Transverse colon (tissue), 4 donors: ENCODE results near the gene SLC6A17.

Experiments used
- POLR2A ChIP-seq: fragments of 450-650 bp; IDR thresholded peaks from one replicate; pipeline ENCODE4 v1.6.1; 2016; ENCODE audit warnings: antibody characterized with exemption, mild to moderate bottlenecking, moderate library complexity
- POLR2AphosphoS5 ChIP-seq, 3 donors: sonication (generic); formaldehyde crosslinking; IDR thresholded peaks; one replicate each; pipeline ENCODE4 v1.6.1; 2016; ENCODE audit warnings: antibody characterized with exemption in 3 of 3
- TF ChIP-seq, protein P1 (sequence below), 5 experiments: fragments of 200-600 bp in 3 of 5; fragments of 450-650 bp in 2 of 5; sonication (generic) in 3 of 5; IDR thresholded peaks; 1 replicate in 2 of 5; 2 replicates in 3 of 5; pipeline ENCODE4 v1.5.1; 2016 to 2017; ENCODE audit warnings: antibody characterized with exemption in 5 of 5, inconsistent platforms in 3 of 5, mild to moderate bottlenecking in 2 of 5, moderate library complexity in 1 of 5

GRCh38 chr1:110220324-110220723 lies 70.0 kb downstream of the SLC6A17 start:
- TF ChIP-seq, protein P1, sequence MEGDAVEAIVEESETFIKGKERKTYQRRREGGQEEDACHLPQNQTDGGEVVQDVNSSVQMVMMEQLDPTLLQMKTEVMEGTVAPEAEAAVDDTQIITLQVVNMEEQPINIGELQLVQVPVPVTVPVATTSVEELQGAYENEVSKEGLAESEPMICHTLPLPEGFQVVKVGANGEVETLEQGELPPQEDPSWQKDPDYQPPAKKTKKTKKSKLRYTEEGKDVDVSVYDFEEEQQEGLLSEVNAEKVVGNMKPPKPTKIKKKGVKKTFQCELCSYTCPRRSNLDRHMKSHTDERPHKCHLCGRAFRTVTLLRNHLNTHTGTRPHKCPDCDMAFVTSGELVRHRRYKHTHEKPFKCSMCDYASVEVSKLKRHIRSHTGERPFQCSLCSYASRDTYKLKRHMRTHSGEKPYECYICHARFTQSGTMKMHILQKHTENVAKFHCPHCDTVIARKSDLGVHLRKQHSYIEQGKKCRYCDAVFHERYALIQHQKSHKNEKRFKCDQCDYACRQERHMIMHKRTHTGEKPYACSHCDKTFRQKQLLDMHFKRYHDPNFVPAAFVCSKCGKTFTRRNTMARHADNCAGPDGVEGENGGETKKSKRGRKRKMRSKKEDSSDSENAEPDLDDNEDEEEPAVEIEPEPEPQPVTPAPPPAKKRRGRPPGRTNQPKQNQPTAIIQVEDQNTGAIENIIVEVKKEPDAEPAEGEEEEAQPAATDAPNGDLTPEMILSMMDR (IDR thresholded peaks at IDR 0.05): no peak
- no peak for TF ChIP-seq POLR2AphosphoS5 (IDR thresholded peaks at IDR 0.05)
- no peak for TF ChIP-seq POLR2A
